Omental fat pad (tissue), 4 donors: ENCODE data around the gene PSENEN. TPM values are rescaled to one million over a fixed set of nuclear protein-coding genes. Genes with fewer than 3 reads are reported as not detected.
A peak's percentile ranks its signal among the peaks of the same experiment; 100 is the strongest.

ENCODE experiments used
- ATAC-seq: fragments of 150-250 bp; one replicate; pipeline ENCODE4 v1.9.1; 2016; ENCODE audit warnings: mild to moderate bottlenecking, moderate library complexity; ENCODE audit not compliant: low FRiP score
- DNase-seq: peaks from one replicate; pipeline ENCODE4 v3.0.0-alpha.2; 2019; ENCODE audit warnings: low spot score
- CTCF ChIP-seq, 3 donors: fragments of 450-650 bp; IDR thresholded peaks; one replicate each; pipeline ENCODE4 v1.5.1; 2016 to 2017; ENCODE audit warnings: antibody characterized with exemption in 3 of 3, mild to moderate bottlenecking in 3 of 3, moderate library complexity in 2 of 3
- total RNA-seq, 4 donors: library from RNA; depleted of rRNA; stranded (reverse); fragments of >200 nt; gene quantifications; one replicate each; pipeline ENCODE4 v1.1.0, GENCODE V29; 2016

PSENEN gene
- total RNA-seq, 4 donors from 2014 or later, result 28.1 to 58.6 (median 37.9) TPM

DNA sequence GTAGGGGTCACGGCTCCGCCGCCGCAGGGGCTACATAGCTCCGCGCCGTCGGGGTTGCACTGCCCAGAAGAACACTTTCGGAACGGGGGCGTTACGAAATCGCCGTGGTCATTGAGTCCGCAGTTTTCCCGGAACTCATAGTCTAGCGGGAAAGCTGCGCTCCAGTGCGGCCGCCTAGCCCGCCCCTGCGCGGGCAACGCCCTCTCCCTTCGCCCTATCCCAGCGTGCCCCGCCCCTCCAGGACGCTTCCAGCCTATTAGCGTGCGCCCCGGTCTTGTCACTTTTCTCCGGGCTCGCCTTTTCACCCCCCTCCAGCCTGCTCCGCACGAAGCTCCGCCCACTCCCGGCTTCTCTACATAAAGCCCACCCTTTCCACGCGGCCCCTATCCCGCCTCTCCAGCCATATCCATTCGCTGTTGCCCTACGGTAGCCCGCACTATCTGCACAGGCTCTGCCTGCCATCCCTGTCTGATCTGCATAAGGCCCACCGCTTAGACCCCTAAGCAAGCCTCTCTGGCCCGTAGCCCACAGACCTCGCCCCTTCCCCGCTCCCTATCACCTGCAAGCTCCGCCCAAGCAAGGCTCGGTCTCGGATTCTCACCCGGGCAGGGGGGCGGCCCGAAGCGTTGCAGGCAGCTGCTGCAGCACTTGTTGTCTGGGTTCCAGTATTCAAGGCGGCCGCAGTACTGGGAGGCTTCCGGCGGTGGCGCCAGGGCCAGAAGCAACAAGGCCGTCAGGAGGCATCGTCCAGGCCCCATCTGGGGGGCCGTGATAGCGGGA, 4.8 kb upstream of the PSENEN start:
- ATAC-seq (peak; percentile 92), DNase-seq (peak; percentile 93)
- TF ChIP-seq CTCF (IDR thresholded peaks at IDR 0.05), result no peak

- TF ChIP-seq CTCF (IDR thresholded peaks at IDR 0.05), result no peak
- ATAC-seq, result no peak
- no peak for DNase-seq
These were observed 4.3 kb upstream of the PSENEN start for GRCh38 chr19:35741203-35741515.

- ATAC-seq (no peak), DNase-seq (no peak)
- no peak for TF ChIP-seq CTCF (IDR thresholded peaks at IDR 0.05)
These were observed 3.2 kb upstream of the PSENEN start, which contains the start of gene IGFLR1 for GRCh38 chr19:35742121-35742724. Gene IGFLR1, minus strand, starts transcription at chr19:35742452. Its CDS starts 1,272 bp downstream, at chr19:35741180.

DNA sequence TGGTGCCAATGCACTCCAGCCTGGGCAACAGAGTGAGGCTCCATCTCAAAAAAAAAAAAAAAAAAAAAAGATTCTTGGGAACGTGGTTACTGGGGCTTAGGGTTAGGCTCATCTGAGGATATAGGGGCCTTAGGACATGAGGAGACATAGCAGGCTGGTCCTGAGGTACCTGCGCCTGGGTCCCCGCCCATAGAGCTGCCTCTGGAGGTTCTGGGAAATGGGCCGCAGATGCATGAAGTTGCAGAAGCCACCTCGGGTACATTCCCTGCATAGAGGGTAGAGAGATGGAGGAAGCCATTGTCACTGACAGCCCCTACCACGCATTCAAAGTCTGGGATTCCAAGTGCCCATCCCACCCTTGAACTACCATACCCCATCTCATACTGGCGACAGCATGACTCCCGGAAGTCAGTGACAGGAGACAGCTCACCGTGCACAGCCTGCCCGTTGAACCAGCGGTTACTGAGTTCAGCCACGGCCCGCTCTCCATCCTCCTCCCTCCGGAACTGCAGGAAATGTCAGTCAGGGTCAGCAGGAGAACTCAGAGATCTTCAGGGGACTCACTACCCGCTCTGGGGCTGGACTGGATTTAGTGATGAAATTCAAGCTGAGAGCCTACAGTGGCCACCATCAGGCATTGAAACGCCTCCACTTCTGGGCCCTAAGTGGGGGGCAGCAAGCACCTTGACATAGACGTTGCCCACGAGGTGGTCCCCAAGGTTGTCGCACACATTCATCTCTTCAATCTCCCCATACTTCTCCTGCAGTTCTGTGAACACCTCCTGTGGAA, 1.6 kb upstream of the PSENEN start:
- DNase-seq (no peak), ATAC-seq (no peak)
- TF ChIP-seq CTCF (IDR thresholded peaks at IDR 0.05), result no peak

DNA sequence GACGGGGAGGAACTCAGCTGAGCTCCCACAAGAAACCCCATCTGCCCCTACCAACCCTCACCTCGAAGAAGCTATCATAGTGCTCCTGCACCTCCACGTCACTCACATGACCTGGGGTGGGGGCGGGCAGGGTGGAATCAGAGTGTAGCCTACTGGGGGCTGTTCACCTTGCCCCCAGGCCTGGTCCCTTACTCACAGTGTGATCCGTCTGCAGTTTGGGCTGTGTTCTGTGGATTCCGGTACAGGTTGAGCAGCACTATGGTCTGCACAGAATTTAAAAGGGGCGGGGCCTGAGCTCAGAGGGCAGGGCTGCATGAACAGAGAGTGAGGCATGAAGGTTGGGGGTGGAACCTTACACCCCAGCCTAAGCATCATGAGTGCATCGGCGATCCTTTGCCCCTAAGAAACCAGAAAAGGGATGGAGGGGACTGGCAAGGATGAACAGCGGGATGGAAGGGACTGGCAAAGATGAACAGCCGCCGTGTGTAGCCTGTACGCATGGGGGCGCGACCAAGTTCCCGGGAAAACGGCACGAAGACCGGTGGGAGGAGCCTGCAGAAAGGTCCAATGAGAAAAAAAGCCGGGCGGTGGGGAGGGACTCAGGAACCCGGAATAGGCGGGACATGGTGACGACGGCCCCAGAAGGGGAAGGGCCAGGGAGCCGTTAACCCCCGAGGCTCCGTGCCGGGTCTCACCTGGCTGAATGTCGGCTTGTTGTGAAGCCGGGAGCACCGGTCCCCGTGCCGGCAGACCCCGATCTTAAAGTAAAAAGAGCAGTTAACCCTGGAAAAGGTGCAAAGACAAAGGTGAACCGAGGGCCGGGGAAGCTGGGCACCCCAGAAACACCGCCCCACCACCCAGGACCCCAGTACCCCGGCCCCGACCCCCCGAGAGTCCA, 772 bp upstream of the PSENEN start:
- ATAC-seq (peak; percentile 72), DNase-seq (peak; percentile 85)
- no peak for TF ChIP-seq CTCF (IDR thresholded peaks at IDR 0.05)

GRCh38 chr19:35746087-35746462, 624 bp downstream of the PSENEN start:
- ATAC-seq (no peak), DNase-seq (no peak)
- no peak for TF ChIP-seq CTCF (IDR thresholded peaks at IDR 0.05)
